Panc1 (cell line): ENCODE results near the gene ADAMTS15.

Experiments used
- CTCF ChIP-seq: fragments of 450-650 bp; IDR thresholded peaks from 2 replicates; pipeline ENCODE4 v1.5.1; 2017; ENCODE audit warnings: mild to moderate bottlenecking
- POLR2AphosphoS5 ChIP-seq: IDR thresholded peaks from 2 replicates; pipeline ENCODE4 v1.6.1; 2012; ENCODE audit warnings: mild to moderate bottlenecking, low read depth, low read length, moderate library complexity
- REST ChIP-seq, 2 experiments: IDR thresholded peaks; 2 replicates each; pipeline ENCODE4 v1.6.1; 2011 to 2012; ENCODE audit warnings: low read depth in 2 of 2, control low read depth in 1 of 2, low read length in 1 of 2, mild to moderate bottlenecking in 1 of 2, moderate library complexity in 1 of 2; ENCODE audit not compliant: insufficient read depth in 1 of 2
- SIN3A ChIP-seq: IDR thresholded peaks from 2 replicates; pipeline ENCODE4 v1.6.1; 2012; ENCODE audit warnings: low read depth, mild to moderate bottlenecking, low read length, moderate library complexity, borderline replicate concordance; ENCODE audit not compliant: insufficient read depth

GRCh38 chr11:130485983-130486382 lies 37.5 kb downstream of the ADAMTS15 start:
- TF ChIP-seq REST (IDR thresholded peaks at IDR 0.05; ENCODE audit: insufficient read depth in 1 of 2, low read depth in 2 of 2, low read length in 1 of 2): no peak
- no peak for TF ChIP-seq CTCF
- no peak for TF ChIP-seq SIN3A
- no peak for TF ChIP-seq POLR2AphosphoS5
